SK-N-SH treated with all-trans-retinoic acid at 6 μM for 48 hours (cell line): ENCODE measurements around the gene MYOM3.

ENCODE experiments used
- ARNTL ChIP-seq: fragments of 450-650 bp; formaldehyde crosslinking; IDR thresholded peaks from 2 replicates; pipeline ENCODE4 v1.5.0; 2020; ENCODE audit warnings: low read depth, mild to moderate bottlenecking, moderate library complexity, borderline replicate concordance
- CSDC2 ChIP-seq: fragments of 250-450 bp; sonication (Bioruptor Pico); IDR thresholded peaks from 2 replicates; pipeline ENCODE4 v1.5.0; 2020; ENCODE audit warnings: mild to moderate bottlenecking, moderate library complexity
- ESRRG ChIP-seq: fragments of 250-450 bp; sonication (Bioruptor Pico); IDR thresholded peaks from 2 replicates; pipeline ENCODE4 v1.6.1; 2021; ENCODE audit warnings: mild to moderate bottlenecking
- PPARA ChIP-seq: fragments of 250-450 bp; sonication (Bioruptor Pico); IDR thresholded peaks from 2 replicates; pipeline ENCODE4 v1.5.0; 2020; ENCODE audit warnings: mild to moderate bottlenecking, borderline replicate concordance
- SNAI2 ChIP-seq: fragments of 250-450 bp; sonication (Bioruptor Pico); IDR thresholded peaks from 2 replicates; pipeline ENCODE4 v1.5.0; 2020; ENCODE audit warnings: mild to moderate bottlenecking, moderate library complexity
- TOX ChIP-seq: fragments of 250-450 bp; sonication (Bioruptor Pico); IDR thresholded peaks from 2 replicates; pipeline ENCODE4 v1.8.0; 2021; ENCODE audit warnings: mild to moderate bottlenecking, moderate library complexity, borderline replicate concordance
- ZFP3 ChIP-seq: fragments of 250-450 bp; sonication (Bioruptor Pico); IDR thresholded peaks from 2 replicates; pipeline ENCODE4 v1.5.0; 2020; ENCODE audit warnings: mild to moderate bottlenecking, moderate library complexity
- ZNF70 ChIP-seq: fragments of 450-650 bp; formaldehyde crosslinking; IDR thresholded peaks from 2 replicates; pipeline ENCODE4 v1.5.0; 2020; ENCODE audit warnings: mild to moderate bottlenecking, moderate library complexity
- ZNF8 ChIP-seq: fragments of 450-650 bp; formaldehyde crosslinking; IDR thresholded peaks from 2 replicates; pipeline ENCODE4 v1.5.0; 2020; ENCODE audit warnings: mild to moderate bottlenecking, moderate library complexity
- TF ChIP-seq, protein P1 (sequence below): fragments of 250-450 bp; sonication (Bioruptor Pico); IDR thresholded peaks from 2 replicates; pipeline ENCODE4 v1.8.0; 2020; ENCODE audit warnings: mild to moderate bottlenecking, moderate library complexity, borderline replicate concordance
- TF ChIP-seq, protein P2 (sequence below): fragments of 250-450 bp; sonication (Bioruptor Pico); IDR thresholded peaks from 2 replicates; pipeline ENCODE4 v1.5.1; 2020; ENCODE audit warnings: low read depth, mild to moderate bottlenecking, moderate library complexity

DNA sequence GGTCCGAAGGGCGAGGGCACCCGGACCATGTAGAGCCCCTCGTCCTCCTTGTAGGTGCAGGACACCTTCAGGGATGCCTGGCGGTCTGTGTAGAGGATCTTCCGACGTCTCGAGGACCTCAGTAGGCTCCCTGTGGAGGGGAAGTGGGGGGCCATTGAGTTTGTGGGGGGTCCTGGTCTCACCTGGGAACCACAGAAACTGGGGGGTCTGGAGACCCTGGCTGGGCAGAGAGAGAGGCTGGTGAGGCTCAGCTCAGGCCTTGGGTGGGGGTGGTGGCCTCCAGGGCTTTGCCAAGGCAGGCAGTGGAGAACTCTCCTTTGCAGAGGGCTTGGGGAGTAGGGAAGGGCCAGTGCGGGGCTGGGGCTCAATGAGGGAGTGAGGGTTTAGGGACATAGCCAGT, 19.0 kb downstream of the MYOM3 start:
- TF ChIP-seq ARNTL (CRISPR knock-in tag) (no peak), ZFP3 (CRISPR knock-in tag) (no peak), CSDC2 (no peak), TOX (CRISPR knock-in tag) (no peak), SNAI2 (CRISPR knock-in tag) (no peak), ESRRG (CRISPR knock-in tag) (no peak), ZNF70 (CRISPR knock-in tag) (no peak), ZNF8 (no peak), PPARA (no peak)
- TF ChIP-seq, protein P1, sequence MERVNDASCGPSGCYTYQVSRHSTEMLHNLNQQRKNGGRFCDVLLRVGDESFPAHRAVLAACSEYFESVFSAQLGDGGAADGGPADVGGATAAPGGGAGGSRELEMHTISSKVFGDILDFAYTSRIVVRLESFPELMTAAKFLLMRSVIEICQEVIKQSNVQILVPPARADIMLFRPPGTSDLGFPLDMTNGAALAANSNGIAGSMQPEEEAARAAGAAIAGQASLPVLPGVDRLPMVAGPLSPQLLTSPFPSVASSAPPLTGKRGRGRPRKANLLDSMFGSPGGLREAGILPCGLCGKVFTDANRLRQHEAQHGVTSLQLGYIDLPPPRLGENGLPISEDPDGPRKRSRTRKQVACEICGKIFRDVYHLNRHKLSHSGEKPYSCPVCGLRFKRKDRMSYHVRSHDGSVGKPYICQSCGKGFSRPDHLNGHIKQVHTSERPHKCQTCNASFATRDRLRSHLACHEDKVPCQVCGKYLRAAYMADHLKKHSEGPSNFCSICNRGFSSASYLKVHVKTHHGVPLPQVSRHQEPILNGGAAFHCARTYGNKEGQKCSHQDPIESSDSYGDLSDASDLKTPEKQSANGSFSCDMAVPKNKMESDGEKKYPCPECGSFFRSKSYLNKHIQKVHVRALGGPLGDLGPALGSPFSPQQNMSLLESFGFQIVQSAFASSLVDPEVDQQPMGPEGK (CRISPR knock-in tag), result no peak
- TF ChIP-seq, protein P2, sequence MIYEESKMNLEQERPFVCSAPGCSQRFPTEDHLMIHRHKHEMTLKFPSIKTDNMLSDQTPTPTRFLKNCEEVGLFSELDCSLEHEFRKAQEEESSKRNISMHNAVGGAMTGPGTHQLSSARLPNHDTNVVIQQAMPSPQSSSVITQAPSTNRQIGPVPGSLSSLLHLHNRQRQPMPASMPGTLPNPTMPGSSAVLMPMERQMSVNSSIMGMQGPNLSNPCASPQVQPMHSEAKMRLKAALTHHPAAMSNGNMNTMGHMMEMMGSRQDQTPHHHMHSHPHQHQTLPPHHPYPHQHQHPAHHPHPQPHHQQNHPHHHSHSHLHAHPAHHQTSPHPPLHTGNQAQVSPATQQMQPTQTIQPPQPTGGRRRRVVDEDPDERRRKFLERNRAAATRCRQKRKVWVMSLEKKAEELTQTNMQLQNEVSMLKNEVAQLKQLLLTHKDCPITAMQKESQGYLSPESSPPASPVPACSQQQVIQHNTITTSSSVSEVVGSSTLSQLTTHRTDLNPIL (CRISPR knock-in tag), result no peak
